Karpas-422 (cell line): Measurements from ENCODE around the gene ADAMTS1. TPM values are rescaled to one million over a fixed set of nuclear protein-coding genes. Genes with fewer than 3 reads are reported as not detected.

Experiments used
- DNase-seq: peaks from one replicate; pipeline ENCODE4 v3.0.0-alpha.2; 2015
- H2AFZ ChIP-seq: fragments of 200-600 bp; sonication (generic); 2 replicates; pipeline ENCODE4 v1.6.1; 2014; ENCODE audit warnings: antibody characterized with exemption, low read length, mixed read lengths
- H3K27ac ChIP-seq: fragments of 200-600 bp; sonication (generic); 2 replicates; pipeline ENCODE4 v1.5.1; 2014; ENCODE audit warnings: mild to moderate bottlenecking, low read length, moderate library complexity
- H3K27me3 ChIP-seq: fragments of 200-600 bp; sonication (generic); 2 replicates; pipeline ENCODE4 v1.6.1; 2014; ENCODE audit warnings: low read length, mixed read lengths
- H3K36me3 ChIP-seq: fragments of 200-600 bp; sonication (generic); 2 replicates; pipeline ENCODE4 v1.6.1; 2014; ENCODE audit warnings: low read length, mixed read lengths; ENCODE audit not compliant: insufficient read depth
- H3K4me1 ChIP-seq: fragments of 200-600 bp; sonication (generic); 2 replicates; pipeline ENCODE4 v1.6.1; 2014; ENCODE audit warnings: mild to moderate bottlenecking, low read length, mixed read lengths
- H3K4me2 ChIP-seq: fragments of 200-600 bp; sonication (generic); 2 replicates; pipeline ENCODE4 v1.6.1; 2014; ENCODE audit warnings: low read length, low read depth, mild to moderate bottlenecking; ENCODE audit not compliant: poor library complexity, severe bottlenecking
- H3K4me3 ChIP-seq: fragments of 200-600 bp; sonication (generic); 2 replicates; pipeline ENCODE4 v1.5.1; 2014; ENCODE audit warnings: mild to moderate bottlenecking, antibody characterized with exemption, low read length, mixed read lengths
- H3K79me2 ChIP-seq: fragments of 200-600 bp; sonication (generic); 2 replicates; pipeline ENCODE4 v1.6.1; 2014; ENCODE audit warnings: mild to moderate bottlenecking, low read length, mixed read lengths
- H3K9ac ChIP-seq: fragments of 200-600 bp; sonication (generic); 2 replicates; pipeline ENCODE4 v1.6.0; 2014; ENCODE audit warnings: low read length
- H3K9me2 ChIP-seq: fragments of 200-600 bp; sonication (generic), shearing (Covaris generic); replicated peaks from 2 replicates; pipeline ENCODE4 v1.6.0; 2014; ENCODE audit warnings: mild to moderate bottlenecking, low read length, moderate library complexity; ENCODE audit not compliant: insufficient read depth
- H3K9me3 ChIP-seq: fragments of 300-700, 200-600 bp; sonication (generic); 2 replicates; pipeline ENCODE4 v1.6.1; 2014; ENCODE audit warnings: low read length, mixed read lengths
- H4K20me1 ChIP-seq: fragments of 200-600 bp; sonication (generic); 2 replicates; pipeline ENCODE4 v1.6.1; 2014; ENCODE audit warnings: mild to moderate bottlenecking, antibody characterized with exemption, low read length, low read depth; ENCODE audit not compliant: insufficient read depth
- total RNA-seq: library from RNA; depleted of rRNA; stranded (reverse); fragments of >200 nt; shearing (Covaris generic); gene quantifications from 2 replicates; pipeline ENCODE4 v1.2.3, GENCODE V29; 2014; ENCODE audit warnings: low replicate concordance

The ADAMTS1 gene
- total RNA-seq, 1 experiment from 2014 or later, result not detected

DNA sequence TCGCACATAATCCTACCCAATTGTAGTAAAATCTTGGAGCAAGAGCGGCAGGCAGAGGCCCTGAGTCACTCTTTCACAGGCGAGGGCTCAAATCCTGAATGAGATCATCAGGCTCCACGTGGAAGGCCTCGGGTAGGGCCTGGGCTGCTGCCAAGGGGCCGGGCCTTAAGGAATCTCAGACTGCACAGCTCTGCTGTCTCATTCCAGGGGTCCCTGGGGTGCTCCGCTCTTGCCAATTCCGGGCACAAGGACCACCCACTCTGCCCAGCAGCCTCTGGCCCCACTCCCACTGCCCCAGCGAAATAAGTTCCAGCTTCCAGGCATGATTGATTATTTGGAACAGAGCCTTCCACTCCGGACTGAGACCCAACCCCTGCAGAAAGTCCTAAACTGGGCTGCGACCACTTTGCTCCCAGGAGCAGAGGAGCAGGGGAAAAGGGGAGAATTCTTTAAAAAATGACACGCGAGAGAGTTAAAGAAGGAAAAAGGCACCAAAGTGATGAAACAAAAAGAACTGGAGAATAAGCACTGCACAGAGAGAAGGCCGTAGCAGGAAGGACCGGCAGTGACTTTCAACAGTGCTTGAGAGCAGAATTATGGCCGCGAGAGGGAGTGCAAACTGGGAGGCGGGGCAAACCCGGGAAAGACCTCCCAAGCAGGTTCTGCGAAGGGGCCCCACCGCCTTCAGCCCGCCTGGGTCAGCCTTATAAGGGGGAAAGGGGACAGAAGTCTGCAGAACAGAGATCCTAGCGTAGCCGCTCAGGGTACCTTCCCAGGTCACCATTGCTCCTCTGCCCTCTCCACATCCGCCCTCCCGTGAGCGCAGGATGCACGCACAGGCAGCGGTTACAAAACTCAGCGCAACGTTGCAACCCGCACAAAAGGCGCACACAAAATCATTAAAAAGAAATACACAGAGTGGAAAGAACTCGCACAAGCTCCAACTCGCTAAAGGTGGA lies 2.0 kb downstream of the ADAMTS1 start:
- H3K27me3 ChIP-seq, result no peaks in the 10 kb centered on the region
- no peak overlapping the region for H3K4me3 ChIP-seq

GRCh38 chr21:26842300-26842699 lies 2.9 kb downstream of the ADAMTS1 start:
- Histone ChIP-seq H4K20me1 (no peaks in the 10 kb centered on the region), H3K4me2 (no peak overlapping the region), H2AFZ (no peak overlapping the region), H3K79me2 (no peaks in the 10 kb centered on the region), H3K4me3 (no peak overlapping the region), H3K9ac (no peak overlapping the region), H3K9me2 (no peaks in the 10 kb centered on the region), H3K27me3 (no peaks in the 10 kb centered on the region), H3K9me3 (peaks cover 8% of the 10 kb centered on the region; the same call in 1 of the 2 replicates), H3K27ac (no peak overlapping the region), H3K4me1 (no peaks in the 10 kb centered on the region), H3K36me3 (no peaks in the 10 kb centered on the region)
- no peak for DNase-seq

More for the DNA sequence above, 2.0 kb downstream of the ADAMTS1 start:
- DNase-seq, result no peak
- Histone ChIP-seq H3K27ac (no peak overlapping the region), H3K4me1 (no peaks in the 10 kb centered on the region), H3K4me2 (no peak overlapping the region), H3K9me2 (no peaks in the 10 kb centered on the region), H2AFZ (no peak overlapping the region), H3K9me3 (peaks cover 8% of the 10 kb centered on the region; the same call in 1 of the 2 replicates), H3K79me2 (no peaks in the 10 kb centered on the region), H3K36me3 (no peaks in the 10 kb centered on the region), H3K9ac (no peak overlapping the region), H4K20me1 (no peaks in the 10 kb centered on the region)

- H3K27ac ChIP-seq, result no peak overlapping the region
- no peak overlapping the region for H3K4me3 ChIP-seq
- H3K9me3 ChIP-seq, result peaks cover 8% of the 10 kb centered on the region; the same call in 1 of the 2 replicates
- no peaks in the 10 kb centered on the region for H3K27me3 ChIP-seq
- no peak for DNase-seq
- no peaks in the 10 kb centered on the region for H3K9me2 ChIP-seq
- H4K20me1 ChIP-seq, result no peaks in the 10 kb centered on the region
- H3K36me3 ChIP-seq, result no peaks in the 10 kb centered on the region
- no peak overlapping the region for H3K9ac ChIP-seq
- no peak overlapping the region for H2AFZ ChIP-seq
- no peaks in the 10 kb centered on the region for H3K79me2 ChIP-seq
- no peak overlapping the region for H3K4me2 ChIP-seq
- H3K4me1 ChIP-seq, result no peaks in the 10 kb centered on the region
These were observed 4.3 kb downstream of the ADAMTS1 start for GRCh38 chr21:26840912-26841311.

DNA sequence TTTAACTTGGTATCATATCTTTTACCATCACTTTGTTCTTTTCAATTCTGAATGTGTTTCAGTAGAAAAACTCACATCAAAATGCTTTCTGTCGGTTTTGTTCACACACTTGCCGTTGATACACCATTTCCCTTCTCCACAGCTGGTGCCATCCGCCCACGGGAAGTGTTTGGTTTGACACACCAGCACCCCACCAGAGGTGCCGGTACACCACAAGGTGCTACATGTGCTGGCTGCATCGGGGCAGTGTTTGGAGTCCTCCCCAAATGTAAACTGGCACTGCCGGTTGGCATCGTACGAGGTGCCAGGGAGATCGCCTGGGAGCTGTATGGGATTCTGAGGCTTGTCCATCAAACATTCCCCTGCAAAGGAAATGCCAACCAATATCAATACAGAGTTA lies 5.0 kb downstream of the ADAMTS1 start:
- H4K20me1 ChIP-seq, result no peaks in the 10 kb centered on the region
- no peak overlapping the region for H3K9ac ChIP-seq
- H3K4me1 ChIP-seq, result no peaks in the 10 kb centered on the region
- H3K4me2 ChIP-seq, result no peak overlapping the region
- no peaks in the 10 kb centered on the region for H3K9me2 ChIP-seq
- H3K36me3 ChIP-seq, result no peaks in the 10 kb centered on the region
- no peaks in the 10 kb centered on the region for H3K79me2 ChIP-seq
- H2AFZ ChIP-seq, result no peak overlapping the region
- peaks cover 12% of the 10 kb centered on the region for H3K9me3 ChIP-seq
- no peak for DNase-seq
- H3K27ac ChIP-seq, result no peak overlapping the region
- H3K4me3 ChIP-seq, result no peak overlapping the region
- no peaks in the 10 kb centered on the region for H3K27me3 ChIP-seq

- Histone ChIP-seq H3K79me2 (no peaks in the 10 kb centered on the region), H4K20me1 (no peaks in the 10 kb centered on the region), H3K27ac (no peak overlapping the region), H3K4me1 (no peaks in the 10 kb centered on the region), H2AFZ (no peak overlapping the region), H3K36me3 (no peaks in the 10 kb centered on the region), H3K9ac (no peak overlapping the region), H3K4me2 (no peak overlapping the region), H3K9me3 (peaks cover 25% of the 10 kb centered on the region), H3K4me3 (no peak overlapping the region), H3K9me2 (no peaks in the 10 kb centered on the region), H3K27me3 (no peaks in the 10 kb centered on the region)
- DNase-seq, result no peak
These were observed 7.7 kb downstream of the ADAMTS1 start for GRCh38 chr21:26837539-26837938.

- H3K4me3 ChIP-seq, result no peak overlapping the region
- no peak overlapping the region for H3K4me2 ChIP-seq
- peaks cover 23% of the 10 kb centered on the region for H3K9me3 ChIP-seq
- H3K9me2 ChIP-seq, result no peaks in the 10 kb centered on the region
- no peak for DNase-seq
- H2AFZ ChIP-seq, result no peak overlapping the region
- no peaks in the 10 kb centered on the region for H4K20me1 ChIP-seq
- no peaks in the 10 kb centered on the region for H3K79me2 ChIP-seq
- H3K36me3 ChIP-seq, result no peaks in the 10 kb centered on the region
- H3K9ac ChIP-seq, result no peak overlapping the region
- no peaks in the 10 kb centered on the region for H3K4me1 ChIP-seq
- H3K27me3 ChIP-seq, result no peaks in the 10 kb centered on the region
- no peak overlapping the region for H3K27ac ChIP-seq
These were observed 8.7 kb downstream of the ADAMTS1 start for GRCh38 chr21:26836528-26836927.

DNA sequence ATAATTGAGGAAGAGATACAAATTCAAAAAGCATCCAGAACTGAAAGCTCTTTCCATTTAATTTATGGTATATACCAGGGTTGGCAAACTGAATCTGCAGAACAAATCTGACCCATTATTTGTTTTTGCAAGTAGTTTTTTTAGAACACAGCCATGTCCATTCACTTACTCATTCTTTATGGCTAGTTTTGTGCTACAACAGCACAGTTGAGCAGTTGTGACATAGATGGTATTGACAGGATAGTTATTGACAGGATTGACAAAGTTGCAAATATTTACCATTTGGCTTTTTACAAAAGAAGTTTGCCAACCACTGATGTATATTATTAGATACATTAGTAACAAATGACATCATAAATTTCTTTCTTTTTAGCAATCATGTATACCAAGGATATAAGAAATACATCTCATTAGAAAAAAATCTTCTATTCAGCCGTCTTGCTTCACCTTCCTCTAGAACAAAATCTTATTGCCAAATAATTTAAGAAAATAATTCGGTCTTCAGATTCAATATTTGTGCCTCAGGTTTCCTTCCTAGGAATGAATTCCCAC lies 9.4 kb downstream of the ADAMTS1 start:
- Histone ChIP-seq H3K4me2 (no peak overlapping the region), H4K20me1 (no peaks in the 10 kb centered on the region), H3K27ac (no peak overlapping the region), H2AFZ (no peak overlapping the region), H3K4me3 (no peak overlapping the region), H3K9me2 (no peaks in the 10 kb centered on the region), H3K79me2 (no peaks in the 10 kb centered on the region), H3K4me1 (no peaks in the 10 kb centered on the region), H3K9me3 (peaks cover 27% of the 10 kb centered on the region), H3K27me3 (no peaks in the 10 kb centered on the region), H3K9ac (no peak overlapping the region), H3K36me3 (no peaks in the 10 kb centered on the region)
- no peak for DNase-seq

- no peaks in the 10 kb centered on the region for H3K27me3 ChIP-seq
- H2AFZ ChIP-seq, result no peak overlapping the region
- H3K4me1 ChIP-seq, result no peaks in the 10 kb centered on the region
- H3K4me2 ChIP-seq, result no peak overlapping the region
- H3K9me3 ChIP-seq, result peaks cover 27% of the 10 kb centered on the region
- no peak overlapping the region for H3K4me3 ChIP-seq
- no peak overlapping the region for H3K27ac ChIP-seq
- H3K36me3 ChIP-seq, result no peaks in the 10 kb centered on the region
- H3K9ac ChIP-seq, result no peak overlapping the region
- no peaks in the 10 kb centered on the region for H4K20me1 ChIP-seq
- no peaks in the 10 kb centered on the region for H3K9me2 ChIP-seq
- no peaks in the 10 kb centered on the region for H3K79me2 ChIP-seq
- no peak for DNase-seq
These were observed 10.0 kb downstream of the ADAMTS1 start for GRCh38 chr21:26835027-26835713.
